Activated T-helper 17 cell treated with anti-CD3 and anti-CD28 coated beads, Interleukin-2, amount 50 U/mL, for 72 hours (primary cell): Measurements from ENCODE around the gene MSI2. TPM values are rescaled to one million over a fixed set of nuclear protein-coding genes. Genes with fewer than 3 reads are reported as not detected.

Experiments
- ATAC-seq: fragments of 150-1000 bp; cut with Tn5 transposase; replicated peaks from 2 replicates; pipeline ENCODE4 v1.10.0; 2021; ENCODE audit warnings: mild to moderate bottlenecking, moderate library complexity
- H3K27ac Mint-ChIP-seq: one replicate; pipeline ENCODE4 v1.8.0; 2022; ENCODE audit warnings: mixed read lengths
- H3K27me3 Mint-ChIP-seq: one replicate; pipeline ENCODE4 v1.8.0; 2022; ENCODE audit warnings: mixed read lengths
- H3K36me3 Mint-ChIP-seq: one replicate; pipeline ENCODE4 v1.8.0; 2022; ENCODE audit warnings: low read depth, mild to moderate bottlenecking, mixed read lengths
- H3K4me1 Mint-ChIP-seq: one replicate; pipeline ENCODE4 v1.8.0; 2022; ENCODE audit warnings: mixed read lengths
- H3K4me3 Mint-ChIP-seq: one replicate; pipeline ENCODE4 v1.8.0; 2022; ENCODE audit warnings: mild to moderate bottlenecking, mixed read lengths
- H3K9me3 Mint-ChIP-seq: one replicate; pipeline ENCODE4 v1.8.0; 2022; ENCODE audit warnings: mixed read lengths
- total RNA-seq, 2 donors: library from RNA; stranded (reverse); gene quantifications; one replicate each; pipeline ENCODE4 v1.2.3, GENCODE V29; 2022

The MSI2 gene
- total RNA-seq, 2 donors from 2014 or later: 96.3 to 128 TPM

DNA sequence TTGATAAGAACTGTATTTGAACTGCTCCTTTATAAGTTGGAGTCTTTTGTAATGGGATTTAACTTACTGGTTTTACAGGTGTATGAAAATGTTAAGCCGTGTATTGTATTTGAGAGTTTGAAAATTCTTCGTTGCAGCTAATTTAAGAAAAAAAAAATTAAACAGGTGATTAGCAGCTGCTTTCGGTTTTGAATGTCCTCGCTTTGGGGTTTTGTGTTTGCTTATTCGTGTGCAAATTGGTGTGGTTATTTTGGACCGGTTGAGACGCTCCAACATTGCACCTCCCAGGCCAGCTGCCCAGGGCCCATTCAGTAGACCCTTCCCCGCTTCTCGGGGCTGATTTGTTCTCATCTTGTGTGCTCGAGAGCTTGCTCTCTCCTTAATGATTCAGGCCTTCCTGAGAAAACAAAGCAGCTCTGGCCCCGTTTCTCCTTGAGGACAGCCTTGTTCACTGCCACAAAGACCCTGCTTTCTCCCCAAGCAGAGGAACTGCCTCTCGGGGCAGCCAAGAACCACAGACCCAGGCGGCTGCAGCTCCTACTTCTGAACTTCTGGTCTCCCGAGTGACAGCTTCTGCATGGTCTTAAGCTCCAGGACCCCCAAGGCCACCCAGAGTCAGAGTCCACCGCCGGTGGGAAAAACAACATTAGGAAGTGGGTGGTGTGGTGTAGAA is 100.5 kb downstream of the MSI2 start:
- ATAC-seq: no peak
- Mint-ChIP-seq H3K36me3 (peaks cover 17% of the 10 kb centered on the region), H3K27me3 (no peaks in the 10 kb centered on the region), H3K4me3 (no peak overlapping the region), H3K4me1 (peaks cover 42% of the 10 kb centered on the region), H3K27ac (no peak overlapping the region), H3K9me3 (no peaks in the 10 kb centered on the region)

GRCh38 chr17:57357392-57357784 is 101.1 kb downstream of the MSI2 start:
- Mint-ChIP-seq H3K4me3 (no peak overlapping the region), H3K36me3 (peaks cover 12% of the 10 kb centered on the region), H3K27ac (peak overlapping the region; percentile 74), H3K9me3 (no peaks in the 10 kb centered on the region), H3K27me3 (no peaks in the 10 kb centered on the region), H3K4me1 (peaks cover 42% of the 10 kb centered on the region)
- no peak for ATAC-seq

GRCh38 chr17:57357830-57358430 is 101.6 kb downstream of the MSI2 start:
- H3K27me3 Mint-ChIP-seq: no peaks in the 10 kb centered on the region
- no peaks in the 10 kb centered on the region for H3K9me3 Mint-ChIP-seq
- H3K4me1 Mint-ChIP-seq: peaks cover 42% of the 10 kb centered on the region
- H3K27ac Mint-ChIP-seq: peak overlapping the region; percentile 74
- ATAC-seq: peak; percentile 85
- H3K4me3 Mint-ChIP-seq: peak overlapping the region; percentile 12
- peaks cover 7% of the 10 kb centered on the region for H3K36me3 Mint-ChIP-seq

- no peaks in the 10 kb centered on the region for H3K9me3 Mint-ChIP-seq
- H3K4me1 Mint-ChIP-seq: peaks cover 24% of the 10 kb centered on the region
- no peak for ATAC-seq
- peaks cover under 1% of the 10 kb centered on the region for H3K36me3 Mint-ChIP-seq
- H3K4me3 Mint-ChIP-seq: no peak overlapping the region
- no peaks in the 10 kb centered on the region for H3K27me3 Mint-ChIP-seq
- H3K27ac Mint-ChIP-seq: no peak overlapping the region
These were observed 103.9 kb downstream of the MSI2 start for GRCh38 chr17:57360266-57360665.

DNA sequence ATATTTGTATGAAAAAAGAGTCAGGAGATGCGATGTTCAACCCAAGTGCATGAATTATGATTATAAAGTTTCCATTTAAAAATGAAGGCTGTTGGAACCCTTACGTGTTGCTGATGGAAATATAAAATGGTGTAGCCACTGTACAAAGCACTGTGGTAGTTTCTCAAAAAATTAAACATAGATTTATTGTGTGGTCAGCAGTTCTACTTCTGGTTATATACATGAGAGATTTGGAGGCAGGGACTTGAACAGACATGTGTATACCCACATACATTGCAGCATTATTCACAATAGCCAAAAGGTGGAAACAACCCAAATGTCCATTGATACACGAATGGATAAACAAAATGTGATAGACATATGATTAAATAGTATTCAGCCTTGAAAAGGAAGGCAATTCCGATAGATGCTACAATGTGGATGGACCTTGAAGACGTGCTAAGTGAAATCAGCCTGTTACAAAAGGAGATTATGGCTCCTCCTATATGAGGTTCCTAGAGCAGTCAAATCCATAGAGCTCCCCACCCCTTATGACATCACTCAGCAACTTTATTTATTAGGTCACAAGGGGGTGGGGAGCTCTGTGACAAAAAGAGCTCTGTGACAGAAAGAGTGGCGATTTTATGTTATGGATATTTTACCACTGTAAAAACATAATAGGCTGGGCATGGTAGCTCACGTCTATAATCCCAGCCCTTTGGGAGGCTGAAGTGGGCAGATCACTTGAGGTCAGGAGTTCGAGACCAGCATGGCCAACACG is 106.7 kb downstream of the MSI2 start:
- no peak for ATAC-seq
- H3K4me1 Mint-ChIP-seq: peaks cover 18% of the 10 kb centered on the region

GRCh38 chr17:57363580-57363979 is 107.3 kb downstream of the MSI2 start:
- Mint-ChIP-seq H3K27me3 (no peaks in the 10 kb centered on the region), H3K4me3 (no peak overlapping the region), H3K36me3 (no peaks in the 10 kb centered on the region), H3K27ac (no peak overlapping the region), H3K4me1 (peaks cover 15% of the 10 kb centered on the region), H3K9me3 (no peaks in the 10 kb centered on the region)
- ATAC-seq: no peak

More for the DNA sequence above, 106.7 kb downstream of the MSI2 start:
- Mint-ChIP-seq H3K27ac (no peak overlapping the region), H3K9me3 (no peaks in the 10 kb centered on the region), H3K4me3 (no peak overlapping the region), H3K27me3 (no peaks in the 10 kb centered on the region), H3K36me3 (no peaks in the 10 kb centered on the region)

- no peak overlapping the region for H3K4me3 Mint-ChIP-seq
- H3K4me1 Mint-ChIP-seq: peaks cover 20% of the 10 kb centered on the region
- no peaks in the 10 kb centered on the region for H3K9me3 Mint-ChIP-seq
- no peaks in the 10 kb centered on the region for H3K36me3 Mint-ChIP-seq
- H3K27me3 Mint-ChIP-seq: no peaks in the 10 kb centered on the region
- no peak overlapping the region for H3K27ac Mint-ChIP-seq
- ATAC-seq: no peak
These were observed 107.8 kb downstream of the MSI2 start for GRCh38 chr17:57363998-57364643.

GRCh38 chr17:57365420-57365819 is 109.1 kb downstream of the MSI2 start:
- H3K9me3 Mint-ChIP-seq: no peaks in the 10 kb centered on the region
- no peaks in the 10 kb centered on the region for H3K36me3 Mint-ChIP-seq
- H3K27ac Mint-ChIP-seq: no peak overlapping the region
- no peak overlapping the region for H3K4me3 Mint-ChIP-seq
- no peaks in the 10 kb centered on the region for H3K27me3 Mint-ChIP-seq
- no peak for ATAC-seq
- H3K4me1 Mint-ChIP-seq: peaks cover 30% of the 10 kb centered on the region

- no peak overlapping the region for H3K27ac Mint-ChIP-seq
- H3K9me3 Mint-ChIP-seq: no peaks in the 10 kb centered on the region
- no peaks in the 10 kb centered on the region for H3K36me3 Mint-ChIP-seq
- no peaks in the 10 kb centered on the region for H3K27me3 Mint-ChIP-seq
- H3K4me1 Mint-ChIP-seq: peaks cover 30% of the 10 kb centered on the region
- no peak for ATAC-seq
- no peak overlapping the region for H3K4me3 Mint-ChIP-seq
These were observed 109.8 kb downstream of the MSI2 start for GRCh38 chr17:57366177-57366557.

DNA sequence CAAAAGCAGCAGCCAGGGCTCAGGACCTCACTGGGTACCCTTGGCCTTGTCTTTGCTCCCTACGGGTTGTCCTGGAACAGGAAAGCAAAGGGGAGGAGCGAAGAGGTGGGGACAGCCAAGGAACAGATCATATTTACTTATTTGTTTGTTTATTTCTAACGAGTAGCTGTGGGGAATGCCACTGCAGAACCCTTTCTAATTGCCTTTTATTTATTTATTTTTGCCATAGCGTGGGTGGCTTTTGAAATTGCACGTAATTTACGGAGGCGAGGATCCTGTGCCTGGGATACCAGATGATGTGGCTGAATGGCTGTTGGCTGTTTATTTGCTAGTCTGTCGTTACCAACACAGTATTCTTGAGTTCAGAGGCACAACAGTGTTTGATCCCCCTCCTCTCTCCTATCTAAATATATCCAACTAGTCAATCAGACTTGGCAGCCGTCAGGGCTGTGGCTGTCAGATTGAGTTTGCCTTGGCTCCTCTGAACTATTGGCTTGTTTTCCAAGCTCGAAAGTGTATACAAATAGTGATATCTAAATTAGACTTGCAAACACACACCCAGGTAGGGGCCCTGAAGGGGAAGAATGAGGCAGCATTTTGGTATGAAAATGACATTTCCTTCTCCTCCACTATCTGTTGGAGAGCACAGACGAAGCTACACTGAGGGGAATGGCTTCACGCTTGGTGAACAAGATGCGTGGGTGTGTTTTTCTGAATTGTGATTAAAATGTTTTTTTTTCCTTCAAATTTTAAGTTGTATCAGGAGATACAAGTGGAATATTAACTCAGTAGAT is 110.4 kb downstream of the MSI2 start:
- Mint-ChIP-seq H3K9me3 (no peaks in the 10 kb centered on the region), H3K27me3 (no peaks in the 10 kb centered on the region), H3K4me1 (peaks cover 30% of the 10 kb centered on the region), H3K36me3 (no peaks in the 10 kb centered on the region), H3K4me3 (no peak overlapping the region), H3K27ac (no peak overlapping the region)
- ATAC-seq: no peak

DNA sequence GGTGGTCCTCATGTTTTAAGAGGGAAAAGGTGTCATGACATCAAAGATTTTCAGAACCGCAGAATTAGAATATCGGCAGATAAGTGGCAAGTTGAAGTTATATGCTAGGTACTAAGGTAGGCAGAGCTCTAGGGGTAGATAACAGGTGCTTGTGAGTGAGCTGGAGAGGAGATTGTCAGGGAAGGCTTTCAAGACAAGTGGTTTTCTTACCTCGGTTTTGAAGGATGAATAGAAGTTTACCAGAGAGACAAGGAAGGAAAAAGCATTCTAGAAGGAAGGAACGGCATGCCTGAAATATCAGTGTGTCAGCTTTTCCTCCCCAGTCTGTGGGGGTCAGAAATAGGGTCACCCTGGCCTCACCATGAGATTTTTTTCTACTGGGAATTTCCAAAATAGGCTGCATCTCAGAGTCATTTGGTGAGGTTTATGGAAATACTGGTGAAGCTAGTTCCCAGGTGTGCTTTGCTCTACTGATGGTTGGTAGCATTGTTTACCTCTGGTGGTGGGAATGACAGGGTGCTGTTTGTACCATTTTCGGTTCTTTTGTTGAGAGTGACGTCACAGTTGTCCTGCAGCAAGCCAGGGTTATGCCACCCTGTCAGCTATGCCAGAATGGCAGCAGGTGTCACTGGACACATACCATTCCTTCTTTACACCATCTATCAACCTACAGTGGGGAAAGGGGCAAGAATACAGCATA is 112.5 kb downstream of the MSI2 start:
- Mint-ChIP-seq H3K4me3 (peak overlapping the region; percentile 11), H3K4me1 (peaks cover 31% of the 10 kb centered on the region), H3K36me3 (peaks cover 10% of the 10 kb centered on the region), H3K27me3 (no peaks in the 10 kb centered on the region), H3K9me3 (no peaks in the 10 kb centered on the region), H3K27ac (peak overlapping the region; percentile 71)
- peak; percentile 59 for ATAC-seq

- peak overlapping the region; percentile 11 for H3K4me3 Mint-ChIP-seq
- peak overlapping the region; percentile 71 for H3K27ac Mint-ChIP-seq
- H3K9me3 Mint-ChIP-seq: no peaks in the 10 kb centered on the region
- H3K27me3 Mint-ChIP-seq: no peaks in the 10 kb centered on the region
- ATAC-seq: peak; percentile 87
- peaks cover 10% of the 10 kb centered on the region for H3K36me3 Mint-ChIP-seq
- peaks cover 34% of the 10 kb centered on the region for H3K4me1 Mint-ChIP-seq
These were observed 113.2 kb downstream of the MSI2 start for GRCh38 chr17:57369509-57369945.

GRCh38 chr17:57370037-57370581 is 113.8 kb downstream of the MSI2 start:
- H3K4me1 Mint-ChIP-seq: peaks cover 33% of the 10 kb centered on the region
- H3K4me3 Mint-ChIP-seq: no peak overlapping the region
- H3K27ac Mint-ChIP-seq: peak overlapping the region; percentile 71
- no peaks in the 10 kb centered on the region for H3K27me3 Mint-ChIP-seq
- H3K36me3 Mint-ChIP-seq: peaks cover 11% of the 10 kb centered on the region
- ATAC-seq: peak; percentile 53
- H3K9me3 Mint-ChIP-seq: no peaks in the 10 kb centered on the region
